Measurements from ENCODE around the gene NDUFS6.

- TF ChIP-seq, protein P1, sequence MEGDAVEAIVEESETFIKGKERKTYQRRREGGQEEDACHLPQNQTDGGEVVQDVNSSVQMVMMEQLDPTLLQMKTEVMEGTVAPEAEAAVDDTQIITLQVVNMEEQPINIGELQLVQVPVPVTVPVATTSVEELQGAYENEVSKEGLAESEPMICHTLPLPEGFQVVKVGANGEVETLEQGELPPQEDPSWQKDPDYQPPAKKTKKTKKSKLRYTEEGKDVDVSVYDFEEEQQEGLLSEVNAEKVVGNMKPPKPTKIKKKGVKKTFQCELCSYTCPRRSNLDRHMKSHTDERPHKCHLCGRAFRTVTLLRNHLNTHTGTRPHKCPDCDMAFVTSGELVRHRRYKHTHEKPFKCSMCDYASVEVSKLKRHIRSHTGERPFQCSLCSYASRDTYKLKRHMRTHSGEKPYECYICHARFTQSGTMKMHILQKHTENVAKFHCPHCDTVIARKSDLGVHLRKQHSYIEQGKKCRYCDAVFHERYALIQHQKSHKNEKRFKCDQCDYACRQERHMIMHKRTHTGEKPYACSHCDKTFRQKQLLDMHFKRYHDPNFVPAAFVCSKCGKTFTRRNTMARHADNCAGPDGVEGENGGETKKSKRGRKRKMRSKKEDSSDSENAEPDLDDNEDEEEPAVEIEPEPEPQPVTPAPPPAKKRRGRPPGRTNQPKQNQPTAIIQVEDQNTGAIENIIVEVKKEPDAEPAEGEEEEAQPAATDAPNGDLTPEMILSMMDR (IDR thresholded peaks at IDR 0.05): no peak
- TF ChIP-seq, protein P2, sequence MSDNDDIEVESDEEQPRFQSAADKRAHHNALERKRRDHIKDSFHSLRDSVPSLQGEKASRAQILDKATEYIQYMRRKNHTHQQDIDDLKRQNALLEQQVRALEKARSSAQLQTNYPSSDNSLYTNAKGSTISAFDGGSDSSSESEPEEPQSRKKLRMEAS (IDR thresholded peaks at IDR 0.05): no peak
- no peak for TF ChIP-seq EP300 (IDR thresholded peaks at IDR 0.05)
These were observed 49.3 kb downstream of the NDUFS6 start for GRCh38 chr5:1850324-1851154.

Data from A549 (cell line).